A673 (cell line): ENCODE measurements around the gene GSTA2. TPM values are rescaled to one million over a fixed set of nuclear protein-coding genes. Genes with fewer than 3 reads are reported as not detected.

Source experiments
- BruUV-seq: library from RNA; stranded (reverse); fragments of 400-500 nt; replicated peaks from 2 replicates; lab custom pipeline; 2021; lab: Mats Ljungman, UMichigan
- CTCF ChIA-PET: fragments of 300-600 bp; sonication (Branson Sonifier 250); formaldehyde crosslinking; loops from one replicate; lab custom pipeline; 2022; ENCODE audit warnings: antibody characterized with exemption; lab: Charles Lee
- POLR2A ChIA-PET: fragments of 300-600 bp; sonication (Branson Sonifier 250); formaldehyde crosslinking; loops from one replicate; lab custom pipeline; 2022; ENCODE audit warnings: antibody characterized with exemption; ENCODE audit not compliant: low non-redundant PET; lab: Charles Lee
- DNase-seq: peaks from one replicate; pipeline ENCODE4 v3.0.0-alpha.2; 2015; ENCODE audit warnings: low spot score
- H3K27ac ChIP-seq: fragments of 200-600 bp; sonication (generic); 2 replicates; pipeline ENCODE4 v1.5.1; 2016; ENCODE audit warnings: mixed run types, low read depth, mild to moderate bottlenecking, mixed read lengths, antibody characterized with exemption, low read length; ENCODE audit not compliant: poor library complexity, severe bottlenecking
- H3K27me3 ChIP-seq: fragments of 200-600 bp; sonication (generic); replicated peaks from 2 replicates; pipeline ENCODE4 v1.6.1; 2017; ENCODE audit warnings: mixed run types, low read depth, mild to moderate bottlenecking, mixed read lengths, antibody characterized with exemption, low read length; ENCODE audit not compliant: insufficient read depth, poor library complexity
- H3K36me3 ChIP-seq: fragments of 200-600 bp; sonication (generic); 2 replicates; pipeline ENCODE4 v1.6.1; 2016; ENCODE audit warnings: mixed run types, mild to moderate bottlenecking, mixed read lengths, antibody characterized with exemption, low read length; ENCODE audit not compliant: insufficient read depth, poor library complexity, severe bottlenecking
- H3K4me1 ChIP-seq: fragments of 200-600 bp; sonication (generic); 2 replicates; pipeline ENCODE4 v1.6.1; 2017; ENCODE audit warnings: mixed run types, mild to moderate bottlenecking, mixed read lengths, antibody characterized with exemption, low read length; ENCODE audit not compliant: insufficient read depth, poor library complexity, severe bottlenecking
- H3K4me3 ChIP-seq: fragments of 200-600 bp; sonication (generic); 2 replicates; pipeline ENCODE4 v1.5.1; 2016; ENCODE audit warnings: low read depth, mixed run types, mild to moderate bottlenecking, mixed read lengths, low read length; ENCODE audit not compliant: poor library complexity, severe bottlenecking
- H3K9me3 ChIP-seq: fragments of 200-600 bp; sonication (generic); 2 replicates; pipeline ENCODE4 v1.6.1; 2016; ENCODE audit warnings: mixed run types, low read depth, mild to moderate bottlenecking, mixed read lengths, antibody characterized with exemption, low read length; ENCODE audit not compliant: poor library complexity, severe bottlenecking
- EZH2 ChIP-seq: fragments of 200-600 bp; sonication (generic); IDR thresholded peaks from 2 replicates; pipeline ENCODE4 v1.6.1; 2017; ENCODE audit warnings: borderline replicate concordance, low read depth, mild to moderate bottlenecking, mixed read lengths, antibody characterized with exemption, low read length; ENCODE audit not compliant: poor library complexity, severe bottlenecking
- intact Hi-C: fragments of 100-400 bp; cut with micrococcal nuclease; formaldehyde crosslinking; loops from one replicate; pipeline ENCODE4 v1.10.0; 2022; ENCODE audit not compliant: unreplicated experiment
- total RNA-seq: library from RNA; stranded (reverse); gene quantifications from 2 replicates; pipeline ENCODE4 v1.2.3, GENCODE V29; 2021
- TF ChIP-seq, protein P1 (sequence below): fragments of 300-800, 200-600 bp; sonication (generic); conservative IDR thresholded peaks from 2 replicates; pipeline ENCODE4 v1.5.1; 2017; ENCODE audit warnings: low read depth, mild to moderate bottlenecking, antibody characterized with exemption, low read length, moderate library complexity, mixed read lengths

GSTA2 gene
- total RNA-seq, 1 experiment from 2014 or later: not detected

DNA sequence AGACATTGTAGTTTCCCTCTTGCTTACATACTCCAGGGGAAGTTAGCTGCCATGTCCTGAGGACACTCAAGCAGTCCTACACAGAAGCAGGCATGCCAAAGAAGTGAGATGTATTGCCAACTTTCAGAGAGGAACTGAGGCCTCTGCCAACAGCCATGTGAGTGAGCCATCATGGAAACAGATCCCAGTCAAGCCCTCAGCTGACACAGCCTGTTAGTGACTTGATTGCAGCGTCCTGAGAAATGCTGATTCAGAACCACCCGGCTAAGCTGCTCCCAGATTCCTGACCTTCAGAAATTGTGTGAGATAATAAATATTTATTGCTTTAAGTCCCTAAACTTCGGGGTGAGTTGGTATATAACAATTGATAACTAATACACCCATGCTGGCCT lies 38.1 kb downstream of the GSTA2 start:
- no peak for DNase-seq
- Histone ChIP-seq H3K27ac (no peak overlapping the region), H3K4me1 (no peaks in the 10 kb centered on the region), H3K9me3 (no peaks in the 10 kb centered on the region), H3K4me3 (no peak overlapping the region), H3K27me3 (no peaks in the 10 kb centered on the region), H3K36me3 (no peaks in the 10 kb centered on the region)
- POLR2A ChIA-PET: no interaction called here
- BruUV-seq: no TSS peak
- intact Hi-C loops: loop anchor here (10.0 kb wide), 1 partner anchor 760 kb away; no protein-coding TSS in a partner anchor
- TF ChIP-seq EZH2: no peak
- TF ChIP-seq, protein P1, sequence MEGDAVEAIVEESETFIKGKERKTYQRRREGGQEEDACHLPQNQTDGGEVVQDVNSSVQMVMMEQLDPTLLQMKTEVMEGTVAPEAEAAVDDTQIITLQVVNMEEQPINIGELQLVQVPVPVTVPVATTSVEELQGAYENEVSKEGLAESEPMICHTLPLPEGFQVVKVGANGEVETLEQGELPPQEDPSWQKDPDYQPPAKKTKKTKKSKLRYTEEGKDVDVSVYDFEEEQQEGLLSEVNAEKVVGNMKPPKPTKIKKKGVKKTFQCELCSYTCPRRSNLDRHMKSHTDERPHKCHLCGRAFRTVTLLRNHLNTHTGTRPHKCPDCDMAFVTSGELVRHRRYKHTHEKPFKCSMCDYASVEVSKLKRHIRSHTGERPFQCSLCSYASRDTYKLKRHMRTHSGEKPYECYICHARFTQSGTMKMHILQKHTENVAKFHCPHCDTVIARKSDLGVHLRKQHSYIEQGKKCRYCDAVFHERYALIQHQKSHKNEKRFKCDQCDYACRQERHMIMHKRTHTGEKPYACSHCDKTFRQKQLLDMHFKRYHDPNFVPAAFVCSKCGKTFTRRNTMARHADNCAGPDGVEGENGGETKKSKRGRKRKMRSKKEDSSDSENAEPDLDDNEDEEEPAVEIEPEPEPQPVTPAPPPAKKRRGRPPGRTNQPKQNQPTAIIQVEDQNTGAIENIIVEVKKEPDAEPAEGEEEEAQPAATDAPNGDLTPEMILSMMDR: no peak
- CTCF ChIA-PET: interaction anchor here (0.6 to 1.2 kb wide), 2 partner anchors 62 to 312 kb away, joined by 3 to 7 read pairs; no protein-coding TSS in a partner anchor

DNA sequence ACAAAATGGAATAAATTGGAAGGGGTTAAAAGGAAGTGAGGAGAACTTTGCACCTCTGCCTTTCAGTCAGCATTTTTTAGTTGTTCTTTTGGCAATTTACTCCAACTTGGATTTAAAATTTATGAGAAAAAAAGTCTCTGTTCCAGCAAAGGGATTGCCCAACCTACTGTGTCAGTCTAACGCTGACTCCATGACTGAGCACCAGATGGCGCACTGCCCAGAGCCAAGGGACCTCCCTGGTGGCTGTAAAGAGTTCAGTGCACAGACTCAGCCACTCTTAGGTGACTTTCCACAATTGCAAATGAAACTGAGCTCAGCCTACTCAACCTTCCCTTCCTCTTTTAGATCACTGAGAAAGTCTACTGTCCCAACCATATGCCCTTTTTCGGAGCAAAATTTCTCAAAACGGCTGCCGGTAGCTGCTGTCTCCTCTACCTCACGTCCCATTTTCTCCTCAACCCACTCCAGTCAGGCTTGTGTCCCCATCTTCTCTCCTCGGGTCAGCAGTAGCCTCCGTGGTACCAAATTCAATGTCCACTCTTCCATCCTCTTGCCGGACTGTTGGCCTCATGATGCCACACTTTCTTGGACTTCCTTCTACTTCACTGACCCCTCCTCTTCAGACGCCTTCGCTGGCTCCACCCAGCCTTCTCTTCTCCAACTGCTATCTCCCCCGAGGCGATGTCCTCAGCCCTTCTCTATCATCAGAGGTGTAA lies 38.7 kb downstream of the GSTA2 start:
- no TSS peak for BruUV-seq
- peak; percentile 81 for DNase-seq
- intact Hi-C loops: loop anchor here (10.0 kb wide), 1 partner anchor 760 kb away; no protein-coding TSS in a partner anchor
- POLR2A ChIA-PET: no interaction called here
- Histone ChIP-seq H3K9me3 (no peaks in the 10 kb centered on the region), H3K27me3 (no peaks in the 10 kb centered on the region), H3K36me3 (no peaks in the 10 kb centered on the region), H3K27ac (no peak overlapping the region), H3K4me3 (no peak overlapping the region), H3K4me1 (no peaks in the 10 kb centered on the region)
- TF ChIP-seq EZH2: no peak
- TF ChIP-seq, protein P1: peak; percentile 90
- CTCF ChIA-PET: interaction anchor here (0.6 to 1.2 kb wide), 2 partner anchors 61 to 311 kb away, joined by 3 to 7 read pairs; no protein-coding TSS in a partner anchor

- Histone ChIP-seq H3K27me3 (no peaks in the 10 kb centered on the region), H3K36me3 (no peaks in the 10 kb centered on the region), H3K9me3 (no peaks in the 10 kb centered on the region), H3K4me3 (no peak overlapping the region), H3K27ac (no peak overlapping the region), H3K4me1 (no peaks in the 10 kb centered on the region)
- BruUV-seq: no TSS peak
- no peak for DNase-seq
- intact Hi-C loops: loop anchor here (10.0 kb wide), 1 partner anchor 761 kb away; no protein-coding TSS in a partner anchor
- no peak for TF ChIP-seq EZH2
- TF ChIP-seq, protein P1: no peak
- ChIA-PET CTCF (interaction anchor here (0.6 kb wide), 1 partner anchor 316 kb away, joined by 7 read pairs; no protein-coding TSS in a partner anchor), POLR2A (no interaction called here)
Observed at GRCh38 chr6:52724042-52724405, 39.3 kb downstream of the GSTA2 start.
